HL-60/S4 (cell line): Measurements from ENCODE around the gene UBE2E3.
"Not testable (repeated sequence)": the region's sequence is repeated elsewhere in the genome, so short reads cannot be mapped to it uniquely, and the experiment has no call there.

Source experiments
- in situ Hi-C: fragments of 300-500 bp; cut with MboI; formaldehyde crosslinking; loops from 2 replicates; pipeline ENCODE4 v1.14.3; 2022; ENCODE audit warnings: low sequenced_read_pairs

UBE2E3 gene

DNA sequence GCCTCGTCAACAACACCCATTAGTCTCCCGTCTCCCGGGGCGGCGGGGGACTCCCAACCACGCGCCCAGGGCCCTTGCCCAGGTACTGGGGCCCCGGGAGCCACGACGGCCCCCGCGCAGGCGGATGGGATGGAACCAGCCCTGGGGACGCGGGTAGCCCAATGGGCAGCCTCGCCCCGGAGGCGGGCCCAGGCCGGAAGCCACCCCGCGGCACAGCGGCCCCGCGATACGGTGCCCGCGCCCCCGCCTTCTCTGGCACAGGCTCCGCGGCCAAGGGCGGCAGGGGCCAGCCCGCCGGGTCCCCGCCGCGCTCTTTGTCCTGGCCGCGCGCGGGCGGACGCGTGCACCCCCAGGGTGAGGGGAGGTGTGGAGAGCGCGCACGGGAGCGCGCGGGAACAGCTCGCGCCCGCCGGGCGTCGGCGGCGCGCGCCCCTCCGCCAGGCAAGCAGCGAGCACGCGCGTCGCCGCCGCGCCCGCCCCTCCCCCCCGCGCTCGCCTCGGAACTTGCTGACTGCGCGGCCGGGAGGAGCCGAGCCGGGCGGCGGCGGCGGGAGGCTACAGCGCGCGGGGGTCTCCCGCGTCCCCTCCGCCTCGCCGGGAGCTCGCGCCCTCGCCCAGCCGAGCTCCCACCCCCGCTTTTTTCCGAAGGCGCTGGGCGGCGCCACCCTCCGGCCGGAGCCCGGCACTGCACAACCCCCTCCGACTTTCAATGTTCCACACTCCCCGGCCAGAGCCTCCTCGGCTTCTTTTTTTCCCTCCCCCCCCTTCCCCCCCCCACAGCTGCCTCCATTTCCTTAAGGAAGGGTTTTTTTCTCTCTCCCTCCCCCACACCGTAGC is at the start of gene UBE2E3:
Gene UBE2E3, plus strand, starts transcription at position 500 of the 837 bp plus-strand sequence. CDS start 1,438 bp downstream, outside the sequence.
- in situ Hi-C loops: no loop called here

DNA sequence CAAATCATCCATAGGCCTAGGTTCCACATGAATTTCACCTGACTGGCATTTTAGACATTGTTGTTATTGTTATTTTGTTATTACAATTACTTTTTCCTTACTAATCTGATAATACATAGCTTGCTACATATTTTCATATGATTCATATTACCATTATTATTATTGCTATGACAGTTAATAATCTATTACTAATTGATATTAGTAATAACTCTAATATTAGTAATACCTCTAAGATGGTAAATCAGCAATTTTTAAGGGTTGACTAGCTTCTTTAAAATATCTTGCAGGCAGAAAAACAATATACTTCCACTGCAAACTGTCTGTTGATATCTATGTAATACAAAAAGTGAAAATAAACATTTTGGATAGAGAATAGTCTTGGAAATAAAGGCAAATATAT is 48.6 kb upstream of the UBE2E3 start:
- in situ Hi-C loops: no loop called here

DNA sequence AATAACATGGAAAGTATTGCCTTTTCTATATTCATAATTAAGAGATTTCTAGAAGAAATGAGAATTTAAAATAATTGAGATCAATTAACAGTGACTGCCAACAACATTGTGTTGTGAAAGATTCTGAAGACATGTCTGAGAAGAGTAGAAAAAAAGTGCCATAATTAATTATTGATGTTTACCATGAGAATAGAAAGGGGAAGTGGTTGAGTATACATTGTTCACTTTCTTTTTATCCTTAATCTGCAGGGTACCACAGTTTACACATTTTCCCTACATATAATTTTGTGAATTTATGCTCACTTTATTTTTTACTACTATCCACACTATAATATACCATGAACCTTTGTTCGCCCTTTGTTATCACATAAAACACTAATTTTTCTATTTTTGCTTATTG is 47.1 kb upstream of the UBE2E3 start:
- in situ Hi-C loops: no loop called here

DNA sequence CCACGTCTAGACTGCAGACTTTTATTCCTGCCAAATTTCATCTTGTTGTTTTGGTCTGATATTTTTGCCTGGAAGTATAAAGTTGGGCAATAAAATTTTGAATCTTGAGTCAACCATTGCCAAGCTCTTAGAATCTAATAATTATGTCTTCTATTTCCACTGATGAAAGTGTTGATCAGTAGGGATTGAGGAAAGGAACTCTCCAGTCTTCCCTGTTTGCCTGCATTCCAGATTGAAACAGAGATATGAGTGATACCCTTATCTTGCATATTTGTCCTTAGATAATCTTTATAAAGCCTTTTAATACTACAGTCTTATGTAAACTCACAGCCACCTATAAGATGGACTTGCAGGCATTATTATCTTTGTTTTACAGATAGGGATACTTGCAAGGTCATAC is 45.5 kb upstream of the UBE2E3 start:
- in situ Hi-C loops: no loop called here

DNA sequence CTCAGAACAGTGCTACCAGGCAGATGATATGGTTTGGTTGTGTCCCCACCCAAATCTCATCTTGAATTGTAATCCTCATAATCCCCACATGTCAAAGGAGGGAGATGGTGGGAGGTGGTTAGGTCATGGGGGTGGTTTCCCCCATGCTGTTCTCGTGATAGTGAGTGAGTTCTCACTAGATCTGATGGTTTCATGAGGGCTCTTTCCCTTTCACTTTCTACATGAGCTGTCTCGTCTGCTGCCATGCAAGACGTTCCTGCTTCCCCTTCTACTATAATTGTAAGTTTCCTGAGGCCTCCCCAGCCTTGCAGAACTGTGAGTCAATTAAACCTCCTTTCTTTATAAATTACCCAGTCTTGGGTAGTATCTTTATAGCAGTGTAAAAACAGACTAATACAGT is 42.9 kb upstream of the UBE2E3 start:
- in situ Hi-C loops: not testable (repeated sequence)

DNA sequence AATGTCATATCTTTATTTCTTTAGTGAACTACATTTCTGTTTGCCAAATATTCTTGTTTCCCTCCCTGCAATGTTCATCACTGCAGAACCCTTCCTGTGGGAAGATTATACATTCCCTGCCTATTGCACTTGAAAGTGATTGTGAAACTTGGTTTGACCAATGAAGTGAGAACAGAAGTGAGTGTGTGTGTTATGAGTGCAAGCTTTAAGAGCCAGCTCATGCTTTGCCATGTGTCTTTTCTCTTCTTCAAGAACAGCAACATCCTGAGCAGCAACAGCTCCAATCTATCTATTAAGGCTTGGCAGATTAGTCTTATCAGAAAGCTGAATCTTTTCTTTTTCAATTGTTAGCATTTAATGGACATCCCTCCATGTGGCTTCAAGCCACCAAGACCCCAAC is 42.0 kb upstream of the UBE2E3 start:
- in situ Hi-C loops: no loop called here

DNA sequence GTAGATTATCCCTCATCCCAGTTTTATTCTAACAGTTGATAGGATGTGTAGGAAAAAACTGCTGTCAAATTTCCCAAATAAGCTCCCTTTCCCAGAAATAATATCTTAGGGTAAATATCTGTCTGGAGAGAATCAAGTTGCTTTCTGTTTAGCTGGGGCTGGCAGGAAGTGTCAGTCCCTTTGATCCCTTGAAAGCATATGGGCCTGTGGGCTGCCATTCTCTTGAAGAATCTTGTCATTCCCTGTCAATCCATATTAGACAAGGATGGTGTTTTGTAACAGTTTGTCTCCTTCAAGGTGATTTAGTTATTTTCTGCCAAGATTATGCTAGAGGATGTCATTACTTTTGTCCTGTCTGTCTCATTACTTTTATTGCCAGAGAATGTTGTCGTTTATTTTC is 37.1 kb upstream of the UBE2E3 start:
- in situ Hi-C loops: no loop called here

DNA sequence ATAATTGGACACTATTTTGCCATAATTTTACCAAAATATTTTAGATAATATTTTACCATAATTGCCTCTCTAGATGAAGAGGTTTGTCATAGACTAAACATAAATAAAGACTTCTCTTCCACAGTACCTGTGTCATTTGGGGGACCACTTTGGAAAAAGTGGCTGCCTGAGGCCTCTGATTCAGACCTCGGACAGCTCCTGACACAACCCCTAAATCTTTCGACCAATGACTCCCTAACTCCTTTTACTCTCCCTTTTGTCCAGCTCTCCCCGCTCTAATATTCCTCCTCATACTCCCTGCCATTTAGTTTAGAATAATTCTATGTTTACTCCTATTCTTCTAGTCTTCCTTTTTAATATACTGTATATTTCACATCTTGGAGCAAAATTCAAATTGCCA is 36.0 kb upstream of the UBE2E3 start:
- in situ Hi-C loops: no loop called here

DNA sequence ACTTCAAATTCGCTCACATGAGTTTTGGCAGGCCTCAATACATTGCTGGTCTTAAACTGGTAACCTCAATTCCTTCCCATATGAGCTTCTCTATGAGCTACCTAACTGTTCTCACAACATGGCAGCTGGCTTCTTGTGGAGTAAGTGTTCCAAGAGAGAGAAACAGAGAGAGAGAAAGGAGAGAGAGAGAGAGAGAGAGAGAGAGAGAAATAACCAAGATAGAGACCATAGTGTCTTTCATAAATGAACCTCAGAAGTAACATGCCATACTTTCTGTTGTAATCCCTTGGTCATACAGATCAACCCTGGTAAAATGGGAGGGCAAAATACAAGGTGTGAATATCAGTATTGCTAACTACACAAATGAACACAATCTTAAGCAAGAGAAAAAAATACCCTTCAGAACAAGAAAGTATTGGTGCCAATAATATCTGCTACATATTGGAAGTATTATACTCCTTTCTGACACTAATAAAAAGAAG is 33.2 kb upstream of the UBE2E3 start:
- in situ Hi-C loops: no loop called here

DNA sequence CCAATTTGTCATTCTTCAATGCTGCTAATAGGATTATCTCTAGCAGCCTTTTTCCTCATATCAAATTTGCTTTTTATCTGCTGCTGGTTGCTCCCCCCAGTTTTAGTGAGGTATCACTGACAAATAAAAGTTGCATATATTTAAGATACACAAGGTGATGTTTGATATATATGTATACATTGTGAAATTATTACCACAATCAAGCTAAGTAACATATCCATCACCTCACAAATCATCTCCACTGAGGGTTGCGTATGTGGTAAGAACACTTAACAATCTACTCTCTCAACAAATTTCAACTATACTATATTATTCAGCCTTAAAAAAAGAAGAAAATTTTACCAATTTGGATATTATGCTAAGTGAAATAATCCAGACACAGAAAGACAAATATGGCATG is 30.5 kb upstream of the UBE2E3 start:
- in situ Hi-C loops: no loop called here

DNA sequence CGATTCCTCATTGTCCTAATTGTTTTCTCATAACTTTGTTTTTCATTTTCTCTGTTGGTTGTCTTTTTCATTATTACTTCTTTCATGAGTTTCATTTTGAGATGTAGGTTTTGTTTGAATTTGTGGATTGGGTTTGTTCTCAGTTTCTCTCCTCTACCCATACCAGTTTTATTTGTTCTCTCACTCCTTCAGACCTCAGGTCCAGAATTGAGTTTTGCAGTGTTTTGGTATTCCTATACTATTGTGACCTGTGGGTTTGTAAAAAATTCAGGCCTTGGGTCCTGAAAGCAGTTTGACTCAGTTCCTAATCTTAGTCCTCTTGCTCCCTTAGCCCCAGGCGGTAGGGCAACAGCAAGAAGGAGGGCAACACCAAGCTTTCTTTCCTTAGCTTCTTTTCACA is 28.3 kb upstream of the UBE2E3 start:
- in situ Hi-C loops: no loop called here

DNA sequence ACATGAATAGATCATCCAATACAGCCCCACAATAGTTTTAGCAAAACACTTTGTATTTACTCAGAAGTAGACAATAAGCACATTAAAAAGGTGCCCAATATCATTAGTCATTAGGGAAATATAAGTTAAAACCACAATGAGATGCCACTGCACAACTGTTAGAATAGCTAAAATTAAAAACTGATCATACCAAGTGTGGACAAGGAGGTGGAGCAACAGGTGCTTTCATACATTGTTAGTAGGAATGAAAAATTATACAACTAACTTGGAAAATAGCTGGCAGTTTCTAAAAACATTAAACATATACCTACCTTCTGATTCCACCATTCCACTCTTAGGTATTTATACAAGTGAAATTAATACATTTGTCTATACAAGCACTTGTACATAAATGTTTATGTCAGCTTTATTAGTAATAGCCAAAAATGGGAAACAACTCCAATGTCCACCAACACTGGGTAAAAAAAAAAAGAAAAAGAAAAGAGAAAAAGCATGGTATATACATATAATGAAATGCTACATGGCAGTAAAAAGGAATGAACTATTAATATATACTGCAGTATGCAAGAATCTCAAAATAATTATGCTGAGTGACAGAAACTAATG is 27.6 kb upstream of the UBE2E3 start:
- in situ Hi-C loops: no loop called here

DNA sequence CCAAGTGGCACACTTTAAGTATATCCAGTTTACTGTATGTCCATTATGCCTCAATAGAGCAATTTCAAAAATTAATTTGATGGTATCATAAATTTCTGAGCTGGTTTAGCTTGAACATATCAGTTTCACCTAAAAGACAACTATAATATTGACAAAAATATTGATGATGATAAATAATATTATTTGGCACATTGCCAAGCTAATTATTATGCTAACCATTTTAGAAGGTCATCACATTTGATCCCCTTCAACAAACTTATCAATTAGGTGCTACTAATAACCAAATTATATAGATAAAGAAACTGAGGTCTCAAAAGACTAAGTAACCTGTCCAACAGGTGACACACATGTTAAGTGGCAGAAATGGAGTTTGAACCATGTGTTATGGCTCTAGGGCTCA is 26.9 kb upstream of the UBE2E3 start:
- in situ Hi-C loops: no loop called here

DNA sequence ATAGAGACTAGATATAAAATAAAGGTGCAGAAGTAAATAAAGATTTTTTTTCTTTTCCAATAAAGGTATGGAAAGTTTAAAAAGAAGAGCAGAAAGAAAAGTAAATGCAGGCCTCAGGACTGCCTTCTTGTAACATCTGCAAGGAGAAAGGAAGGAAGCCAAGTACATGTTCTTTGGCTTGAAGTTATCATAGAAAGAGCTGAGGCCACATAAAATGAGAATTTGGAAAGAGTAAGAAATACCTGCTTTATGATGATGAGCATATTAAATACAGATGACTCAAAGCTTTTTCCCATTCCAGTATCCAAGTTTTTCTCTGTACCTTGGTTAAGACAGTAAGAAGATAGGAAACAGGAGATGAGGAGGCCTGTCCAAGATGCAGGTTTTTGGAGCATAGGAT is 25.3 kb upstream of the UBE2E3 start:
- in situ Hi-C loops: no loop called here

DNA sequence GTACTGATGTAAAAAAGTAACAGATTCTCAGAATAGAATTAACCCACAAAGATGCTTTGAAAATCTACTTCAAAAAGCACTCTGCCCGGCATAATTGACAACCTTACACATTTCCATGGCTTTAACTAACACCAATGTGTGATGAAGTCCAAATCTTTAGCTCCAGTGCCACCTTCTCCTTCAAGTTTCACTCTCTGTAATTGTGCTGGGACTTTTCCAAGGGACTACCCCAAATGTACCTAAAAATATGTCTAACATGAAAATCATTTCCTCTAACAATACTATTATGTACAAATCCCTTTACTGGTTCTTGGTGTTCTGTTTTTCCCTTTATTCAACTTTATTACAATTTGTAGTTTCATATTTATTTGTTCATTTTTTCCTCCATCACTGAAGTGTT is 20.6 kb upstream of the UBE2E3 start:
- in situ Hi-C loops: no loop called here

DNA sequence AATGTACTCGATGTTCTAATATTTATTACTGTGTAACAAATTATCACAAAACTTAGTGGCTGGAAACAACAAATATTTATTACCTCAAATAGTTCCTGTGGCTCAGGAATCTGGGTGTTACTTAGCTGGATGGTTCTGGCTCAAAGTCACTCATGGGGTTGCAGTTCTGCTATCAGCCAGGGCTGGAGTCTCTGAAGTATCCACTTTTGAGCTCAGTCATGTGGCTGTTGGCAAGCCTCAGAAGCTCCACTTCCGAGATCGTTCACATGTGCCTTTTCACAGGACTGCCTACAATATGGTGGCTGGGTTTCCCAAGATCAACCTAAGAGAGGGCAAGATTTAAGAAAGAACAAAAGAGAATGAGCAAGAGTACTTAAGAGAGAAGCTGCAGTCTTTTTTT is 19.4 kb upstream of the UBE2E3 start:
- in situ Hi-C loops: no loop called here

DNA sequence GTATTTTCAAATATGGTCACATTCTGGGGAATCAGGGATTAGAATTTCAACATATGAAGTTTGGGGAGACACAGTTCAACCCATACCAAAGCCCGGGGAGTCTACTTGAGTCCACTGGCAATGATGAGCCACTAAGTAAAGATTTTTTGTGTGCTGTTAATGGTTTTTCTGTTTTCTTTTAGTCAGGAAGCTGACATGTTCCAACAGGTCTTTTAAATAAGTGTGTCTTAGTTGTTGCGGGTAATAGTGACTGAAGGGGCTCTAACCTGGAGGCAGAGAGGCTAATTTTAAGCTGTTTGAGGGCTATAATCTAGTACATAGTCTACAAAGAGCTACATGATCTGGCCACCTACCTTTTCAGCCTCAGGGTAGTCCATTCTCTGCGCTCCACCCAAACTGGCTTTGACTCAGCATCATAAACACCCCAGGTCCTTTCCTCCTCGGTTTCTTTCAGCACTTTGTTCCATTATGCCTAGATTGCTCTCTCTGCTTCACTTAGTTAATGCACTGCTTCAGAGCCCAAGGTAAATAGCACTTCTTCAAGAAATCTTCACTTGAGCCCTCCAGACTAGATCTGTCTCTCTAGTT is 17.6 kb upstream of the UBE2E3 start:
- in situ Hi-C loops: no loop called here

DNA sequence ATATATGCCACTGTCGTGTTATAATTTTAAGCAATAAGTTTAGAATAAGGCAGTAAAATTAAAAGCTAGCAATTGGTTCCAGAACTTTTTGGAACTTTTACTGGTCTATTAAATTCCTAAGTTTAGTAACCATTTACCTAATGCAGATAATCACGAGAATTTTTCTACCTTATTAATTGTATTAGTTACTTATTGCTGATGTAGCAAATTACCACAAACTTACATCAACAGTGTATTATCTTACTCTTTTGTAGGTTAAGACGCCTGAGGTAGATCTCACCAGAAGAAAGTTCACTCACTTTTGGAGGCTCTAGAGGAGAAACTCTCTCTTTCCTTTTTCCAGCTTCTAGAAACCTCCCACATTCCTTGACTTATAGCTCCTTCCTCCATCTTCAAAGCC is 14.0 kb upstream of the UBE2E3 start:
- in situ Hi-C loops: no loop called here

DNA sequence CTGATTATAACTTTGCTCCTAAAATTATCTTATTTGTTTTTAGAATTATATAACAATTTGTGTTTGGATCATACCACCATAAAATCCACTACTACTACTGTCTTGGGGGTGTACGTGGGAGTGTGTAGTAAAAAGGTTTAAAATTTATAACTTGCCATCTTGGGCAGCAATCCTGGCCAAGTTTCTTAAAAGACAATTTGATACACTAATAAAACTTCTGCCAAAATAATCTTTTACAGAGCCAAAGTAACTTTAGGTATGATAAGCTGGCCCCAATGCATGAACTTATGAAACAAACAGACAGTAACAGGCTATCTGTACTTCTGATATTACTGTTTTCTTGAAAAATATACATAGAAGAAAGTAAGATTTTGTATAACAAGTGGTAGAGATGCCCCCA is 11.3 kb upstream of the UBE2E3 start:
- in situ Hi-C loops: no loop called here

DNA sequence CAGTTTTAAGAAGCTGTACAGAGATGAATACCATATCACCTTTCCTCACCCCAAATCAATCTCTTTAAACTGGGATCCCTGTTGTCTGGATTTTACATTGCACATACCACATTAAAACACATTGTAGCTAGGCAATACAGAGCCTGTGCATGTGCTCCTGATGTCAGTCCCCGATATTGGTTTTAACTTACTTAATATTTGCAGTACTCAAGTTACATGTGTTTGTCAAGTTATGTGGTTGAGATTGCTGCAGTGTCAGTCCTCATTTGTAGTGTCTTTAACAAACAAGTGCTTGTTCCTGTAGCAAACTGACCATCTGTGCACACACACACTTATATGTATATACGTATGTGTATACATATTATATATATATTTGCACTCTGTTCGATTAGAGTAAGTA is 10.4 kb upstream of the UBE2E3 start:
- in situ Hi-C loops: no loop called here

DNA sequence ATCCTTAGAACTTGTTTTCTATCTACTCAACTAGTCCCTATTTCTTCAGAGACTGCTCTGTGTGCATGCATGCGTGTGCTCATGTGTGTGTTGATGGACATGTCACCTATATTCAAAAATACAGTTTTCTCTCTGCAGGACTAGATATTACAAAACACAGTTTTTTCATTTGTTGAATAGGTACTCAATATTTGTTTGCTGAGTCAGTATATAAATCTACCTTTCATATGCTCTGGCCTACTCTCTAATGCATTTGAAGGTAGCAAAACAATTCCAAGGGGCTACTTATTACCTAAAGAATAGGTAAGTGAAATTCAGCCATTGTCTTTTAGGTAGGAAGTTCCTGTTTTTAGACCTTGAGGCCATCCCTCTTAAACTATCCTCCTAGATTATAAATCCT is 8.6 kb upstream of the UBE2E3 start:
- in situ Hi-C loops: no loop called here

DNA sequence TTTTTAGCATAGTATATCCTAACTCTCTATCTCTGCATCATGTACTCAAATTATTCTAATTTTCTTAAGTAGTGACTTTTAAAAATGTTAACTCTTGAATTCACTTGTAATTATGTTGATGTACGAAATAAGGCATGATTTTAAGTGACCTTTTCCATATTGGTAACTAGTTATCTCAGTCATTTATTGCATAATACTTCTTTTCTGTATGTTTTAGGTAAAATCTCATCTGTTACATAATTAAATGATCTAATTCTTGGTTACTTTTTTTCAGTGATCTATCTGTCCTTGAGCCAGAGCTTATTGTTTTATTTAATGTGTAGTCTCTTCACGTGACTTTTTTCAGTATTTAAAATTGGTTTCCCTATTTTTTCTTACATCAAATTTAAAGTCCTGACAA is 4.8 kb upstream of the UBE2E3 start:
- in situ Hi-C loops: no loop called here
